RWPE2 (cell line): ENCODE measurements around the gene RPE65.
"Not testable (repeated sequence)": the region's sequence is repeated elsewhere in the genome, so short reads cannot be mapped to it uniquely, and the experiment has no call there.

Experiments used
- ATAC-seq: fragments of 200-7000 bp; cut with Tn5 transposase; 3 replicates; pipeline ENCODE4 v1.9.1; 2021; ENCODE audit warnings: low read depth
- DNase-seq: peaks from one replicate; pipeline ENCODE4 v3.0.0-alpha.2; 2020; ENCODE audit warnings: low spot score
- H3K27ac ChIP-seq: fragments of 450-650 bp; 2 replicates; pipeline ENCODE4 v1.5.1; 2017; ENCODE audit warnings: mild to moderate bottlenecking; ENCODE audit not compliant: poor library complexity, severe bottlenecking
- H3K27me3 ChIP-seq: fragments of 250-450 bp; sonication (Bioruptor Pico); 2 replicates; pipeline ENCODE4 v1.5.1; 2021; ENCODE audit warnings: mild to moderate bottlenecking, moderate library complexity; ENCODE audit not compliant: insufficient read depth, poor library complexity, severe bottlenecking
- H3K36me3 ChIP-seq: fragments of 250-450 bp; sonication (Bioruptor Pico); 2 replicates; pipeline ENCODE4 v1.5.1; 2020; ENCODE audit warnings: low read depth, mild to moderate bottlenecking, moderate library complexity
- H3K4me1 ChIP-seq: fragments of 250-450 bp; sonication (Bioruptor Pico); 2 replicates; pipeline ENCODE4 v1.5.1; 2021; ENCODE audit warnings: mild to moderate bottlenecking, moderate library complexity; ENCODE audit not compliant: insufficient read depth, poor library complexity, severe bottlenecking
- H3K4me3 ChIP-seq: fragments of 250-450 bp; sonication (Bioruptor Pico); 2 replicates; pipeline ENCODE4 v1.5.1; 2021; ENCODE audit warnings: mild to moderate bottlenecking, moderate library complexity; ENCODE audit not compliant: severe bottlenecking
- H3K9me3 ChIP-seq: fragments of 250-450 bp; sonication (Bioruptor Pico); 2 replicates; pipeline ENCODE4 v1.5.1; 2021; ENCODE audit warnings: mild to moderate bottlenecking, moderate library complexity; ENCODE audit not compliant: severe bottlenecking
- TF ChIP-seq, protein P1 (sequence below): fragments of 450-650 bp; IDR thresholded peaks from one replicate; pipeline ENCODE4 v1.5.1; 2017; ENCODE audit warnings: mild to moderate bottlenecking, moderate library complexity; ENCODE audit not compliant: poor library complexity, severe bottlenecking

Gene RPE65

DNA sequence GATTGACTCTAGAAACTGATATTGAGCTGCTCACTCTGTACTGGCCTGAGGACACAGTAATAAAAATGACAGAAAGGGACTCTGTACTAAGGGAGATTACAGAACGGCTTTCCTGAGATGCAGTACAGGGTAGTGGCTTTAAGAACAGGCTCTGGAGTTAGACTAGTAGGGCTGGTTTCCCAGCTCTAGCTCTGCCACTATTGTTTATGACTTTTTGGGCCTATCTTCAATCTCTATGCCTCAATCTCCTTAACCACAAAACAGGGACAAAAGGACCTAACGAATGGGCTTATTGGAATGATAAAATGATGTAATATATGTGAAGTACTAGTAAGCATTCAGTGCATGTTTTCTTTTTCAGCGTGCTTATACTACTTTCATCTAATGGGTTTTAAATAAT is 45.8 kb upstream of the RPE65 start:
- ATAC-seq (no peak), DNase-seq (no peak)
- Histone ChIP-seq H3K27ac (no peak overlapping the region), H3K4me1 (peaks cover 16% of the 10 kb centered on the region), H3K36me3 (peaks cover 46% of the 10 kb centered on the region), H3K4me3 (peak overlapping the region; percentile 54), H3K27me3 (no peaks in the 10 kb centered on the region), H3K9me3 (no peaks in the 10 kb centered on the region)
- TF ChIP-seq, protein P1, sequence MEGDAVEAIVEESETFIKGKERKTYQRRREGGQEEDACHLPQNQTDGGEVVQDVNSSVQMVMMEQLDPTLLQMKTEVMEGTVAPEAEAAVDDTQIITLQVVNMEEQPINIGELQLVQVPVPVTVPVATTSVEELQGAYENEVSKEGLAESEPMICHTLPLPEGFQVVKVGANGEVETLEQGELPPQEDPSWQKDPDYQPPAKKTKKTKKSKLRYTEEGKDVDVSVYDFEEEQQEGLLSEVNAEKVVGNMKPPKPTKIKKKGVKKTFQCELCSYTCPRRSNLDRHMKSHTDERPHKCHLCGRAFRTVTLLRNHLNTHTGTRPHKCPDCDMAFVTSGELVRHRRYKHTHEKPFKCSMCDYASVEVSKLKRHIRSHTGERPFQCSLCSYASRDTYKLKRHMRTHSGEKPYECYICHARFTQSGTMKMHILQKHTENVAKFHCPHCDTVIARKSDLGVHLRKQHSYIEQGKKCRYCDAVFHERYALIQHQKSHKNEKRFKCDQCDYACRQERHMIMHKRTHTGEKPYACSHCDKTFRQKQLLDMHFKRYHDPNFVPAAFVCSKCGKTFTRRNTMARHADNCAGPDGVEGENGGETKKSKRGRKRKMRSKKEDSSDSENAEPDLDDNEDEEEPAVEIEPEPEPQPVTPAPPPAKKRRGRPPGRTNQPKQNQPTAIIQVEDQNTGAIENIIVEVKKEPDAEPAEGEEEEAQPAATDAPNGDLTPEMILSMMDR, result no peak

DNA sequence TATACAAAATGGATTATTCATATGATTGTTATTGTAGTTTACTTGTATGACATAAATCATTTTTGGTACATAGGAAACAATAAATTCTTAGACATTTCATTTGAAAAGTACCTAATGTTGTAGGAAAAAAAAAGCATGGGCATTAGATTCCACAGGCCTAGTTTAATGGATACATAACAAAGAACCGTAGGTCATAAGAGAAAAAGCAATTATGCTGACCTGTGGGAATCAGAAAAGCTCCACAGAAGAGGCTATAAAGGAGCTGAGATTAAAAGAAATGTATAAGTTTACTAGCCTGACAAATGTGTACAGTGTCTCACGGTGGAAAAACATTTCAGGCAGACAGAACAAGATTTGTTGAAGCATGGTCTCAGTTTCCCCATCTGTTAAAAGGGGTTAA is 43.4 kb upstream of the RPE65 start:
- Histone ChIP-seq H3K9me3 (no peaks in the 10 kb centered on the region), H3K4me1 (peaks cover 16% of the 10 kb centered on the region), H3K27me3 (no peaks in the 10 kb centered on the region), H3K36me3 (peaks cover 69% of the 10 kb centered on the region), H3K27ac (no peak overlapping the region), H3K4me3 (no peak overlapping the region)
- TF ChIP-seq, protein P1, result no peak
- DNase-seq, result no peak
- ATAC-seq, result no peak

DNA sequence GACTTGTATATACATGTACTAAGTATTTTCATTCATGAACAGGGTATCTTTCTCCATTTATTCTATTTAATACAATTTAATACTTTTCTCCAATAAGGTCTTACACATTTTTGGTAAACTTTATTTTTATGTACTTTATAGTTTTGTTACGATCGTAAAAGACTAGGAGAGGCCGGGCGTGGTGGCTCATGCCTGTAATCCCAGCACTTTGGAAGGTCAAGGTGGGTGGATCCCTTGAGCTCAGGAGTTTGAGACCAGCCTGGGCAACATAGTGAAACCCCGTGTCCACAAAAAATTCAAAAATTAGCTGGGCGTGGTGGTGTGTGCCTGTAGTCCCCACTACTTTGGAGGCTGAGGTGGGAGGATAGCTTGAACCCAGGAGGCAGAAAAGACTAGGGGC is 42.5 kb upstream of the RPE65 start:
- not testable (repeated sequence) for H3K27me3 ChIP-seq, H3K4me3 ChIP-seq, DNase-seq, ATAC-seq, H3K9me3 ChIP-seq, H3K27ac ChIP-seq
- Histone ChIP-seq H3K36me3 (peaks cover 79% of the 10 kb centered on the region), H3K4me1 (peaks cover 16% of the 10 kb centered on the region)

DNA sequence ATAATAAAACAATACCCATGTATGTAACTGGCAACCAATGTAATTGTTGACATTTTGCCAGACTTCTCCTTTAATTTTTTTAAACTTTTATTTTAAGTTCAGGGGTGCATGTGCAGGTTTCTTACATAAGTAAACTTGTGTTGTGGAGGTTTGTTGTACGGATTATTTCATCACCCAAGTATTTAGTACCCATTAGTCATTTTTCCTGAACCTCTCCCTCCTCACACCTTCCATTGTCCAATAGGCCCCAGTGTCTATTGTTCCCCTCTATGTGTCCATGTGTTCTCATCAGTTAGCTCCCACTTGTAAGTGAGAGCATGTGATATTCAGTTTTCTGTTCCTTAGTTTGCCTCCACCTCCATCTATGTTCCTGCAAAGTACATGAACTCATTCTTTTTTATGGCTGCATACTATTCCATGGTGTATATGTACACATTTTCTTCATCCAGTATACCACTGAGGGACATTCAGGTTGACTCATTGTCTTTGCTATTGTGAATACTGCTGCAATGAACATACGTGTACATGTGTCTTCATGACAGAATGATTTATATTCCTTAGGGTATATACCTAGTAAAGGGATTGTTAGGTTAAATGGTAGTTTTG is 40.4 kb upstream of the RPE65 start:
- peaks cover 13% of the 10 kb centered on the region for H3K4me1 ChIP-seq
- TF ChIP-seq, protein P1, result no peak
- H3K27ac ChIP-seq, result no peak overlapping the region
- ATAC-seq (no peak), DNase-seq (no peak)
- H3K9me3 ChIP-seq, result no peaks in the 10 kb centered on the region
- H3K36me3 ChIP-seq, result peaks cover 97% of the 10 kb centered on the region
- no peak overlapping the region for H3K4me3 ChIP-seq
- no peaks in the 10 kb centered on the region for H3K27me3 ChIP-seq

DNA sequence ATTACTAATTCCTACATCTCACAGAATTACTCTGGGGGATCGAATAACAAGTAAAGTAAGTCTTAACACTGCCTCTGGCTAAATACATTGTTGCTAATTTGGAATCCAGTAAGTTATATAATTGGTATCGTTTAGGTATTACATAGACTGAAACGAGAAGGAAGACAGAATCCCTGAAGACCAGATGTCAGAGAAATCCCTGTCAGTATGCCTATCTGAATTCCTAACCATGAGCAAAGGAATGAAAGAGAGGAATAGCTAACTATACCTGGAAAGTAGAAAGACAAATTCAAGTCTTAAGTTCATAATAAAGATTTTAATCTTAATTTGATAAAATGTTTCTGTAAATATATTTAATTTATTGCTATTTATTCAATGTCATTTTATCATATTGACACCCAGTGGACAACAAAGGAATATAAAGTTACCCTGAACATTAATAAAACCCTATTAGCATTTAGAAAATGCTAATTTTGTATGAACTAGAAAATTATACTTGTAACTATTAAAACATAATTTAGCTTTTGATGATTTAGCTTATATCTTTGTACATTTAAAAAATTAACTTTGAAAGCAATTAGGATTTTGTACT is 35.8 kb upstream of the RPE65 start:
- Histone ChIP-seq H3K36me3 (peaks cover 99% of the 10 kb centered on the region), H3K4me1 (no peaks in the 10 kb centered on the region), H3K27me3 (no peaks in the 10 kb centered on the region), H3K27ac (no peak overlapping the region), H3K9me3 (no peaks in the 10 kb centered on the region), H3K4me3 (no peak overlapping the region)
- TF ChIP-seq, protein P1, result peak; percentile 8
- ATAC-seq (no peak), DNase-seq (no peak)
